HepG2 (cell line): ENCODE measurements around the gene LIG4. TPM values are rescaled to one million over a fixed set of nuclear protein-coding genes. Genes with fewer than 3 reads are reported as not detected.

Experiments
- ATAC-seq: fragments of 200-7000 bp; cut with Tn5 transposase; 3 replicates; pipeline ENCODE4 v1.9.1; 2020; ENCODE audit warnings: mild to moderate bottlenecking, moderate library complexity
- BruUV-seq: library from RNA; stranded (reverse); fragments of 400-500 nt; replicated peaks from 2 replicates; lab custom pipeline; 2021; lab: Mats Ljungman, UMichigan
- CTCF ChIA-PET: fragments of 300-600 bp; formaldehyde crosslinking; extraction: SDS; loops from one replicate; lab custom pipeline; 2021; ENCODE audit warnings: low total read pairs, inconsistent platforms, low intra/inter-chr PET ratio; lab: Yijun Ruan, JAX
- POLR2A ChIA-PET: fragments of 350-600 bp; sonication (Branson Sonifier 250); formaldehyde crosslinking; loops from one replicate; lab custom pipeline; 2020; ENCODE audit warnings: antibody characterized with exemption, inconsistent platforms; lab: Yijun Ruan, JAX
- DNase-seq: peaks from one replicate; pipeline ENCODE4 v3.0.0-alpha.2; 2015; ENCODE audit warnings: low spot score
- FAIRE-seq: peaks from 3 replicates; lab custom pipeline; 2011; peaks lifted over from hg19 to GRCh38; lab: Jason Lieb, UNC
- H2AFZ ChIP-seq: one replicate; pipeline ENCODE4 v1.6.1; 2011; ENCODE audit warnings: low read length, inconsistent platforms
- H3K27ac ChIP-seq: fragments of 300-600 bp; 3 replicates; pipeline ENCODE4 v1.8.0; 2011; ENCODE audit warnings: mixed run types, mild to moderate bottlenecking, mixed read lengths, low read length, inconsistent platforms; ENCODE audit not compliant: insufficient read depth; ENCODE audit errors: extremely low read length
- H3K27me3 ChIP-seq, 2 experiments: fragments of 200-600 bp in 1 of 2; 2 replicates in 1 of 2; 3 replicates in 1 of 2; pipeline versions ENCODE4 v1.6.0 to v1.8.0; 2011; ENCODE audit warnings: low read length in 2 of 2, mild to moderate bottlenecking in 2 of 2, moderate library complexity in 2 of 2, inconsistent platforms in 1 of 2; ENCODE audit not compliant: insufficient read depth in 2 of 2, control insufficient read depth in 1 of 2
- H3K36me3 ChIP-seq, 2 experiments: fragments of 200-600 bp in 1 of 2; replicated peaks in 1 of 2; 2 replicates in 1 of 2; 3 replicates in 1 of 2; pipeline versions ENCODE4 v1.5.1 to v1.8.0; 2011; ENCODE audit warnings: low read length in 2 of 2, inconsistent platforms in 1 of 2; ENCODE audit not compliant: insufficient read depth in 2 of 2, control insufficient read depth in 1 of 2
- H3K4me1 ChIP-seq: 2 replicates; pipeline ENCODE4 v1.5.1; 2012; ENCODE audit warnings: low read length, inconsistent platforms; ENCODE audit not compliant: insufficient read depth
- H3K4me2 ChIP-seq: 2 replicates; pipeline ENCODE4 v1.6.0; 2011; ENCODE audit warnings: low read depth, low read length, inconsistent platforms
- H3K4me3 ChIP-seq, 3 experiments: fragments of 200-600 bp in 1 of 3; sonication (generic), shearing (Covaris generic) in 1 of 3; replicated peaks in 1 of 3; 2 replicates each; pipeline ENCODE4 v1.5.1; 2011 to 2016; ENCODE audit warnings: low read length in 3 of 3, inconsistent platforms in 2 of 3, low read depth in 2 of 3, mild to moderate bottlenecking in 2 of 3, control low read depth in 1 of 3, mixed read lengths in 1 of 3; ENCODE audit not compliant: insufficient read depth in 1 of 3
- H3K79me2 ChIP-seq: one replicate; pipeline ENCODE4 v1.6.1; 2011; ENCODE audit warnings: low read length, inconsistent platforms; ENCODE audit not compliant: insufficient read depth
- H3K9ac ChIP-seq: 2 replicates; pipeline ENCODE4 v1.6.0; 2011; ENCODE audit warnings: mild to moderate bottlenecking, low read depth, low read length, inconsistent platforms; ENCODE audit not compliant: insufficient read depth
- H3K9me3 ChIP-seq: 2 replicates; pipeline ENCODE4 v1.5.1; 2012; ENCODE audit warnings: mild to moderate bottlenecking, low read length
- H4K20me1 ChIP-seq: 2 replicates; pipeline ENCODE4 v1.6.0; 2011; ENCODE audit warnings: inconsistent platforms, mild to moderate bottlenecking, low read length, moderate library complexity; ENCODE audit not compliant: insufficient read depth
- ARHGAP35 ChIP-seq: sonication (generic); formaldehyde crosslinking; IDR thresholded peaks from 2 replicates; pipeline ENCODE4 v1.9.0; 2022; ENCODE audit warnings: mild to moderate bottlenecking, inconsistent platforms, moderate library complexity, missing genetic modification reagents, borderline replicate concordance
- ATAD3A ChIP-seq: sonication (generic); formaldehyde crosslinking; IDR thresholded peaks from 2 replicates; pipeline ENCODE4 v1.4.0; 2020; ENCODE audit warnings: missing genetic modification reagents
- DR1 ChIP-seq: sonication (generic); formaldehyde crosslinking; IDR thresholded peaks from 2 replicates; pipeline ENCODE4 v1.8.0; 2021; ENCODE audit warnings: mild to moderate bottlenecking, missing genetic modification reagents, inconsistent platforms
- FOXK1 ChIP-seq: sonication (generic); formaldehyde crosslinking; IDR thresholded peaks from 2 replicates; pipeline ENCODE4 v1.4.0; 2020; ENCODE audit warnings: low read depth, missing genetic modification reagents, borderline replicate concordance
- MEIS2 ChIP-seq: sonication (generic); formaldehyde crosslinking; IDR thresholded peaks from 2 replicates; pipeline ENCODE4 v1.9.0; 2021; ENCODE audit warnings: mild to moderate bottlenecking, missing genetic modification reagents
- NBN ChIP-seq: fragments of 450-650 bp; conservative IDR thresholded peaks from 2 replicates; pipeline ENCODE4 v1.6.1; 2017
- NCOR1 ChIP-seq: fragments of 200-600 bp; sonication (generic); IDR thresholded peaks from 2 replicates; pipeline ENCODE4 v1.7.0; 2017; ENCODE audit warnings: antibody characterized with exemption, low read length, borderline replicate concordance
- NKX3-1 ChIP-seq: sonication (generic); formaldehyde crosslinking; IDR thresholded peaks from 2 replicates; pipeline ENCODE4 v1.5.0; 2020; ENCODE audit warnings: missing genetic modification reagents
- RFX3 ChIP-seq: IDR thresholded peaks from 2 replicates; pipeline ENCODE4 v1.6.1; 2016; ENCODE audit warnings: missing biosample characterization, missing genetic modification reagents
- SP5 ChIP-seq: IDR thresholded peaks from 2 replicates; pipeline ENCODE4 v1.6.1; 2016; ENCODE audit warnings: low read depth, borderline replicate concordance
- TCF12 ChIP-seq, 2 experiments: fragments of 450-650 bp in 1 of 2; sonication (generic) in 1 of 2; formaldehyde crosslinking in 1 of 2; IDR thresholded peaks; 2 replicates each; pipeline versions ENCODE4 v1.6.1 to v1.8.0; 2017 to 2022; ENCODE audit warnings: antibody characterized with exemption in 1 of 2, mild to moderate bottlenecking in 1 of 2, missing genetic modification reagents in 1 of 2, moderate library complexity in 1 of 2
- TMF1 ChIP-seq: sonication (generic); formaldehyde crosslinking; IDR thresholded peaks from 2 replicates; pipeline ENCODE4 v1.8.1; 2022; ENCODE audit warnings: low read depth, missing genetic modification reagents
- ZNF251 ChIP-seq: sonication (generic); formaldehyde crosslinking; IDR thresholded peaks from 2 replicates; pipeline ENCODE4 v1.9.0; 2021; ENCODE audit warnings: mild to moderate bottlenecking, missing genetic modification reagents
- ZNF329 ChIP-seq: sonication (generic); formaldehyde crosslinking; IDR thresholded peaks from 2 replicates; pipeline ENCODE4 v1.9.0; 2021; ENCODE audit warnings: low read depth, mild to moderate bottlenecking, missing genetic modification reagents
- ZNF552 ChIP-seq: sonication (generic); formaldehyde crosslinking; IDR thresholded peaks from 2 replicates; pipeline ENCODE4 v1.9.0; 2022; ENCODE audit warnings: missing genetic modification reagents, mild to moderate bottlenecking, borderline replicate concordance
- ZNF570 ChIP-seq: sonication (generic); formaldehyde crosslinking; IDR thresholded peaks from 2 replicates; pipeline ENCODE4 v1.4.0; 2020; ENCODE audit warnings: mild to moderate bottlenecking, missing genetic modification reagents, borderline replicate concordance
- ZNF766 ChIP-seq: sonication (generic); formaldehyde crosslinking; IDR thresholded peaks from 2 replicates; pipeline ENCODE4 v1.5.0; 2020; ENCODE audit warnings: missing genetic modification reagents, borderline replicate concordance
- ZNF777 ChIP-seq: sonication (generic); formaldehyde crosslinking; IDR thresholded peaks from 2 replicates; pipeline ENCODE4 v1.4.0; 2020; ENCODE audit warnings: missing genetic modification reagents
- ZSCAN9 ChIP-seq: IDR thresholded peaks from 2 replicates; pipeline ENCODE4 v1.6.1; 2016; ENCODE audit warnings: borderline replicate concordance
- WGBS: methylation state at CpG from one replicate; pipeline ENCODE4 v1.1.6; 2017; ENCODE audit warnings: low lambda C conversion rate; 5-methylcytosine and 5-hydroxymethylcytosine counted together
- in situ Hi-C: cut with HindIII; loops from 2 replicates; pipeline ENCODE4 v1.10.0; 2017; ENCODE audit warnings: low pct_unique_long_range_greater_than_20kb; ENCODE audit not compliant: extremely low pct_ligation_motif_present
- intact Hi-C: fragments of 100-400 bp; cut with micrococcal nuclease; formaldehyde crosslinking; loops from one replicate; pipeline ENCODE4 v1.10.0; 2022; ENCODE audit not compliant: unreplicated experiment
- polyA plus RNA-seq, 8 experiments: library from polyadenylated mRNA; depleted of rRNA in 3 of 8; stranded (reverse) in 7 of 8; unstranded in 1 of 8; fragments of >200 nt; fragmentation: Illumina TruSeq in 4 of 8; extraction: Trizol in 4 of 8; gene quantifications; 2 replicates each; pipeline versions ENCODE4 v1.2.1 to v1.2.3, GENCODE V29; 2011 to 2016; ENCODE audit warnings: low read depth in 4 of 8, missing spikeins in 1 of 8, mixed read lengths in 1 of 8; ENCODE audit not compliant: insufficient read depth in 1 of 8
- total RNA-seq, 5 experiments: library from RNA; depleted of rRNA; stranded (reverse); fragments of >200 nt; fragmentation: Illumina TruSeq; extraction: Trizol; gene quantifications; 2 replicates each; pipeline ENCODE4 v1.2.3, GENCODE V29; 2016; ENCODE audit warnings: low read depth in 1 of 5
- TF ChIP-seq, protein P1 (sequence below): sonication (generic); formaldehyde crosslinking; IDR thresholded peaks from 2 replicates; pipeline ENCODE4 v1.8.1; 2023; ENCODE audit warnings: mild to moderate bottlenecking, missing genetic modification reagents
- TF ChIP-seq, protein P2 (sequence below): IDR thresholded peaks from 2 replicates; pipeline ENCODE4 v1.6.1; 2016; ENCODE audit warnings: low read depth, borderline replicate concordance
- TF ChIP-seq, protein P3 (sequence below): sonication (generic); formaldehyde crosslinking; IDR thresholded peaks from 2 replicates; pipeline ENCODE4 v1.4.0; 2020; ENCODE audit warnings: low read depth, mild to moderate bottlenecking, missing genetic modification reagents

LIG4 gene
- total and polyA plus RNA-seq, 2 of the 13 experiments (the other 11 are each of a cell fraction or from before 2014, with no cell fraction given) = 4.0 to 4.5 TPM

DNA sequence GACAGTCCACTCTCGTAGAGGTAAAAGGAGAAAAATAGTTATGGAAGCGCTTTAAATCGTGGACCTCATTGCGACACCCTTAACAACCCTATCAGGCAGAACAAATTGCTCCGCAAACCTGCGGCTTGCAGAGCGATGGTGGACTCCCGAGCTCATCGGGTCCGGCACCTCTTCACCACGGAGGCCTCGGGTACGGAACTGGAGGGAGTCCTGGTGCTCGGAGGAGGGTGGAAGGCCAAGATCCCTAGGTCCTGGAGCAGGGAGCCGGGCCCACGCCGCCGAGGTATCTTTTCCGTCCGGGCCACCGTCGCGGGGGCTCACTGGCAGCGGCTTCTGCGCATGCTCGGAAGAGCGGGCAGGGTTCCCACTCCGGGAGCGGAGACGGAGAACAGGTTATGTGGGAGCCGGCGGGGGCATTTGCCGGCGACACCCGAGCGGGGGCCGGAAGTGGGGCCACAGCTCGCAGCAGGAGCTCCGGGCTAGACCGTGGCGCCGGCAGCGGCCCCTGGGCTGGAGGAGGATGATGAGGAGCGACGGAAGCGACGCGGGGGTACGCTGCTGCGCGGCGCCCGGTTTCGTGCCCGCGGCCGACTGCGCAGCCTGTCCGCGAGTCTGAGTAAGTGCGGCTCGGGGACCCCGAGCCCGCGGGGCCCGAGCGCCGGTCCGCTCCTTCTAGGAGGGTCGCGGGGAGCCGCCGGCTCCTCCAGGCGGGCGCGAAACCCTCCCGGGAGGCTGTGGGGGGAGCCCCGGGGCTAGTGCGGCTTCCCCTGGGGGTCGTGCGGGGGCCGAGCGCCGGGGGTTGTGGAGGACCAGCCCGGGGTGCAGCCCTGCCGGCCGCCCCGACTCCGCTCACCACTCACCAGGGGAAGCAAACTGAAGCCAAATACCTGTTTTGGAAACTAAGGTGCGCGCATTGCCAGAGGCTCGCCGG lies 3.0 kb upstream of the LIG4 start, which contains the start of gene ABHD13:
Gene ABHD13 (plus strand): TSS at position 349 of the 931 bp plus-strand sequence. CDS start 10,827 bp downstream, outside the sequence.
- H2AFZ ChIP-seq = peak within 1 kb of the TSS; percentile 71
- no TSS peak for BruUV-seq
- POLR2A ChIA-PET = interaction anchor here (1.0 to 2.0 kb wide), 2 partner anchors 13 to 64 kb away, joined by 3 to 8 read pairs; no protein-coding TSS in a partner anchor
- H3K4me3 ChIP-seq = peak within 1 kb of the TSS; percentile 63 to 97 (median 93)
- H3K4me2 ChIP-seq = peak within 1 kb of the TSS; percentile 86
- peaks cover 40% of the 10 kb centered on the region for H3K4me1 ChIP-seq
- CTCF ChIA-PET = no interaction called here
- H4K20me1 ChIP-seq = no peaks in the 10 kb centered on the region
- peak within 1 kb of the TSS; percentile 92 for H3K27ac ChIP-seq
- peak; percentile 43 for FAIRE-seq
- H3K79me2 ChIP-seq = peaks cover 47% of the 10 kb centered on the region
- in situ Hi-C loops = loop anchor here (25.0 kb wide), 1 partner anchor 1894 kb away; no protein-coding TSS in a partner anchor
- no peaks in the 10 kb centered on the region for H3K9me3 ChIP-seq
- H3K9ac ChIP-seq = peak within 1 kb of the TSS; percentile 96
- H3K36me3 ChIP-seq = no peaks in the 10 kb centered on the region
- intact Hi-C loops = loop anchor here (5.0 kb wide), 1 partner anchor 41 kb away; no protein-coding TSS in a partner anchor
- DNase-seq = peak; percentile 89
- ATAC-seq = peak; percentile 95
- WGBS = under 1% methylated on average over 24 of the region's 93 CpGs
- H3K27me3 ChIP-seq = no peaks in the 10 kb centered on the region; a peak in 1 of 5 replicates
- TF ChIP-seq, protein P1, sequence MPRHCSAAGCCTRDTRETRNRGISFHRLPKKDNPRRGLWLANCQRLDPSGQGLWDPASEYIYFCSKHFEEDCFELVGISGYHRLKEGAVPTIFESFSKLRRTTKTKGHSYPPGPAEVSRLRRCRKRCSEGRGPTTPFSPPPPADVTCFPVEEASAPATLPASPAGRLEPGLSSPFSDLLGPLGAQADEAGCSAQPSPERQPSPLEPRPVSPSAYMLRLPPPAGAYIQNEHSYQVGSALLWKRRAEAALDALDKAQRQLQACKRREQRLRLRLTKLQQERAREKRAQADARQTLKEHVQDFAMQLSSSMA = 0 out of 2 replicates have a peak, but pooled peaks have one; percentile 66
- no peak for TF ChIP-seq NCOR1
- TF ChIP-seq ZNF329 (CRISPR knock-in tag) = 0 out of 2 replicates have a peak, but pooled peaks have one; percentile 42
- TF ChIP-seq ZNF777 (CRISPR knock-in tag) = peak; percentile 94
- 0 out of 2 replicates have a peak, but pooled peaks have one; percentile 57 for TF ChIP-seq ZNF570 (CRISPR knock-in tag)
- TF ChIP-seq ATAD3A = no peak
- TF ChIP-seq NBN = no peak
- TF ChIP-seq DR1 (CRISPR knock-in tag) = peak; percentile 54; the same call in 1 of the 2 replicates
- 0 out of 2 replicates have a peak, but pooled peaks have one; percentile 27 for TF ChIP-seq RFX3 (CRISPR knock-in tag)
- TF ChIP-seq ZNF552 (CRISPR knock-in tag) = no peak
- peak; percentile 84; the same call in 1 of the 2 replicates for TF ChIP-seq ZNF766 (CRISPR knock-in tag)
- peak; percentile 73; the same call in 1 of the 2 replicates for TF ChIP-seq MEIS2 (CRISPR knock-in tag)
- TF ChIP-seq FOXK1 (CRISPR knock-in tag) = peak; percentile 71; the same call in 1 of the 2 replicates
- TF ChIP-seq NKX3-1 (CRISPR knock-in tag) = 0 out of 2 replicates have a peak, but pooled peaks have one; percentile 39
- no peak for TF ChIP-seq ZNF251 (CRISPR knock-in tag)
- no peak for TF ChIP-seq SP5 (CRISPR knock-in tag)
- peak; percentile 35; the same call in 1 of the 2 replicates for TF ChIP-seq TMF1 (CRISPR knock-in tag)
- TF ChIP-seq, protein P2, sequence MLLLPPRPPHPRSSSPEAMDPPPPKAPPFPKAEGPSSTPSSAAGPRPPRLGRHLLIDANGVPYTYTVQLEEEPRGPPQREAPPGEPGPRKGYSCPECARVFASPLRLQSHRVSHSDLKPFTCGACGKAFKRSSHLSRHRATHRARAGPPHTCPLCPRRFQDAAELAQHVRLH (CRISPR knock-in tag) = no peak; the same call in 1 of the 2 replicates
- TF ChIP-seq ARHGAP35 = peak; percentile 77; the same call in 1 of the 2 replicates
- TF ChIP-seq, protein P3, sequence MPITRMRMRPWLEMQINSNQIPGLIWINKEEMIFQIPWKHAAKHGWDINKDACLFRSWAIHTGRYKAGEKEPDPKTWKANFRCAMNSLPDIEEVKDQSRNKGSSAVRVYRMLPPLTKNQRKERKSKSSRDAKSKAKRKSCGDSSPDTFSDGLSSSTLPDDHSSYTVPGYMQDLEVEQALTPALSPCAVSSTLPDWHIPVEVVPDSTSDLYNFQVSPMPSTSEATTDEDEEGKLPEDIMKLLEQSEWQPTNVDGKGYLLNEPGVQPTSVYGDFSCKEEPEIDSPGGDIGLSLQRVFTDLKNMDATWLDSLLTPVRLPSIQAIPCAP (CRISPR knock-in tag) = no peak
- no peak for TF ChIP-seq ZSCAN9 (CRISPR knock-in tag)
- no peak for TF ChIP-seq TCF12 (IDR thresholded peaks at IDR 0.05)
- TF ChIP-seq TCF12 (CRISPR knock-in tag; IDR thresholded peaks at IDR 0.05) = no peak
